ENCODE measurements around the gene HUWE1. TPM values are rescaled to one million over a fixed set of nuclear protein-coding genes. Genes with fewer than 3 reads are reported as not detected.

HUWE1 gene
- total and polyA plus RNA-seq, 2 donors (not counting 1 experiment from before 2014, with no cell fraction given): 45.2 to 210 TPM

- Mint-ChIP-seq H3K27ac (peak overlapping the region; percentile 99), H3K4me1 (peaks cover 39% of the 10 kb centered on the region), H3K4me3 (peak overlapping the region; percentile 94), H3K9me3 (ENCODE audit: insufficient read depth) (no peaks in the 10 kb centered on the region), H3K27me3 (no peaks in the 10 kb centered on the region)
- Histone ChIP-seq H3K4me2 (replicated peaks; ENCODE audit: low read depth, low read length, poor library complexity, severe bottlenecking) (peak overlapping the region; percentile 72), H3K9ac (ENCODE audit: low read length) (peak overlapping the region; percentile 82), H3K4me3 (ENCODE audit: control extremely low read depth in 1 of 5, extremely low read depth in 1 of 5, insufficient read depth in 1 of 5, low read depth in 2 of 5, low read length in 4 of 5) (peak overlapping the region; percentile 6 to 77 (median 69)), H3K9me3 (ENCODE audit: control extremely low read depth in 1 of 3, control insufficient read depth in 2 of 3, insufficient read depth in 1 of 3, low read length in 2 of 3) (peaks cover 0 to 3% (median 0%) of the 10 kb centered on the region in 3 donors), H3K36me3 (replicated peaks in 1 of 2; ENCODE audit: control extremely low read depth in 1 of 2, control insufficient read depth in 1 of 2, extremely low read depth in 1 of 2, insufficient read depth in 2 of 2, low read length in 1 of 2) (peaks cover 0 to 13% of the 10 kb centered on the region in 2 experiments), H3K79me2 (ENCODE audit: control insufficient read depth, insufficient read depth, low read length) (peaks cover 29% of the 10 kb centered on the region), H3K27ac (ENCODE audit: low read length in 2 of 2) (peak overlapping the region; percentile 95 to 98), H3K4me1 (ENCODE audit: control insufficient read depth in 2 of 2, insufficient read depth in 2 of 2, low read length in 2 of 2) (peaks cover 21 to 26% of the 10 kb centered on the region in 2 donors), H3K27me3 (replicated peaks in 1 of 4; ENCODE audit: control extremely low read depth in 1 of 4, control insufficient read depth in 3 of 4, insufficient read depth in 4 of 4, low read length in 3 of 4) (no peaks in the 10 kb centered on the region), H4K20me1 (ENCODE audit: control insufficient read depth, insufficient read depth, low read length, poor library complexity, severe bottlenecking) (peaks cover 3% of the 10 kb centered on the region), H2AFZ (ENCODE audit: insufficient read depth, low read depth, low read length, poor library complexity, severe bottlenecking) (peak overlapping the region; percentile 61)
- intact Hi-C loops (cut with micrococcal nuclease): loop anchor here (5.0 to 10.0 kb wide), 3 partner anchors 1122 to 1479 kb away; partner anchors contain the start of gene MAGED2
- ChIA-PET CTCF (interaction anchor here (1.4 kb wide), 1 partner anchor 13 kb away, joined by 3 read pairs; no protein-coding TSS in a partner anchor), POLR2A (interaction anchor here (0.6 to 0.7 kb wide), 2 partner anchors 260 to 361 kb away, joined by 3 to 4 read pairs; partner anchors contain the start of genes PHF8, RIBC1 and SMC1A)
- TF ChIP-seq EZH2 (IDR thresholded peaks at IDR 0.05; ENCODE audit: borderline replicate concordance, insufficient read depth, low read depth, low read length, poor library complexity, severe bottlenecking) (no peak), CTCF (IDR thresholded peaks at IDR 0.05) (no peak)
- 0% methylated on average over 6 of the region's 24 CpGs for WGBS (ENCODE audit: insufficient coverage)
- no peak for DNase-seq
- no peak for ATAC-seq (ENCODE audit: low read depth)
Measured at GRCh38 chrX:53682885-53683555, 3.5 kb downstream of the HUWE1 start.

- Histone ChIP-seq H3K9me3 (ENCODE audit: control extremely low read depth in 1 of 3, control insufficient read depth in 2 of 3, insufficient read depth in 1 of 3, low read length in 2 of 3) (no peaks in the 10 kb centered on the region), H4K20me1 (ENCODE audit: control insufficient read depth, insufficient read depth, low read length, poor library complexity, severe bottlenecking) (peaks cover 3% of the 10 kb centered on the region), H3K27ac (ENCODE audit: low read length in 2 of 2) (peak overlapping the region in 1 of 2 donors; percentile 22), H3K79me2 (ENCODE audit: control insufficient read depth, insufficient read depth, low read length) (peaks cover 33% of the 10 kb centered on the region), H3K36me3 (replicated peaks in 1 of 2; ENCODE audit: control extremely low read depth in 1 of 2, control insufficient read depth in 1 of 2, extremely low read depth in 1 of 2, insufficient read depth in 2 of 2, low read length in 1 of 2) (peaks cover 0 to 22% of the 10 kb centered on the region in 2 experiments), H3K4me3 (ENCODE audit: control extremely low read depth in 1 of 5, extremely low read depth in 1 of 5, insufficient read depth in 1 of 5, low read depth in 2 of 5, low read length in 4 of 5) (no peak overlapping the region), H3K27me3 (replicated peaks in 1 of 4; ENCODE audit: control extremely low read depth in 1 of 4, control insufficient read depth in 3 of 4, insufficient read depth in 4 of 4, low read length in 3 of 4) (no peaks in the 10 kb centered on the region), H3K9ac (ENCODE audit: low read length) (no peak overlapping the region), H3K4me1 (ENCODE audit: control insufficient read depth in 2 of 2, insufficient read depth in 2 of 2, low read length in 2 of 2) (peaks cover 21 to 23% of the 10 kb centered on the region in 2 donors), H2AFZ (ENCODE audit: insufficient read depth, low read depth, low read length, poor library complexity, severe bottlenecking) (no peak overlapping the region), H3K4me2 (replicated peaks; ENCODE audit: low read depth, low read length, poor library complexity, severe bottlenecking) (no peak overlapping the region)
- Mint-ChIP-seq H3K4me3 (peak overlapping the region; percentile 3), H3K9me3 (ENCODE audit: insufficient read depth) (no peaks in the 10 kb centered on the region), H3K4me1 (peaks cover 38% of the 10 kb centered on the region), H3K27me3 (no peaks in the 10 kb centered on the region), H3K27ac (no peak overlapping the region)
- POLR2A ChIA-PET: interaction anchor here (0.7 kb wide), 1 partner anchor 365 kb away, joined by 5 read pairs; no protein-coding TSS in a partner anchor
- DNase-seq: no peak
- CTCF ChIA-PET: interaction anchor here (1.4 kb wide), 1 partner anchor 12 kb away, joined by 3 read pairs; no protein-coding TSS in a partner anchor
- ATAC-seq (ENCODE audit: low read depth): no peak
- TF ChIP-seq EZH2 (IDR thresholded peaks at IDR 0.05; ENCODE audit: borderline replicate concordance, insufficient read depth, low read depth, low read length, poor library complexity, severe bottlenecking): no peak
- no peak for TF ChIP-seq CTCF (IDR thresholded peaks at IDR 0.05)
- WGBS (ENCODE audit: insufficient coverage): no CpG with 5 or more reads among the region's 3 CpGs
- intact Hi-C loops (cut with micrococcal nuclease): loop anchor here (5.0 to 10.0 kb wide), 3 partner anchors 1123 to 1481 kb away; partner anchors contain the start of gene MAGED2
Measured at GRCh38 chrX:53681661-53682060, 4.9 kb downstream of the HUWE1 start.
